Measurements from ENCODE around the gene DGKI.

- TF ChIP-seq CTCF (IDR thresholded peaks at IDR 0.05; ENCODE audit: insufficient read depth, low read length, poor library complexity, severe bottlenecking): no peak
- TF ChIP-seq EZH2phosphoT487 (conservative IDR thresholded peaks at IDR 0.05; ENCODE audit: low read length): no peak
Measured at GRCh38 chr7:137469858-137470257, 376.9 kb downstream of the DGKI start.
